ENCODE measurements around the gene SUGT1.

DNA sequence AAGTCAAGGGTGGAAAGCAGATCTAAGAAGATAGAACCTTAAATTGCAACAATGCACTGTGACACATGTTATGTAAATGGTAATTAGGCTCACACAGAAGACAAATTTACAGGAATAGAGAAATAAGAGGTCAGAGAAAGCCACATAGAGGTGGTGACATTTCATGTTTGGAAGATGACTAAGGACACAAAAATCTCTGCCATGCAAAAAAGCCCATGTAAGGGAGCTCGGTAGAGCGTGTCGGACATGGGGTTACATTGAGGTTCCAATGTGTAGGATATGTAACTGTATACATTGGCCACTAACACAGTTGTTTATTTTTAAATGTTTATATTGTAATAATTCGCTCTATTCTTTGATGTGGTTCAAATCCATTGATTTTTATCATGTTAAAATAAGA lies 33.7 kb downstream of the SUGT1 start:
- no peak for TF ChIP-seq POLR2A (IDR thresholded peaks at IDR 0.05)
- TF ChIP-seq CTCF (IDR thresholded peaks at IDR 0.05), result no peak
